Measurements from ENCODE around the gene CCT3. TPM values are rescaled to one million over a fixed set of nuclear protein-coding genes. Genes with fewer than 3 reads are reported as not detected.

The CCT3 gene
- total RNA-seq, 1 experiment from 2014 or later: 619 TPM

GRCh38 chr1:156319664-156320063 is 18.4 kb downstream of the CCT3 start (continued):
- TF ChIP-seq, protein P1, sequence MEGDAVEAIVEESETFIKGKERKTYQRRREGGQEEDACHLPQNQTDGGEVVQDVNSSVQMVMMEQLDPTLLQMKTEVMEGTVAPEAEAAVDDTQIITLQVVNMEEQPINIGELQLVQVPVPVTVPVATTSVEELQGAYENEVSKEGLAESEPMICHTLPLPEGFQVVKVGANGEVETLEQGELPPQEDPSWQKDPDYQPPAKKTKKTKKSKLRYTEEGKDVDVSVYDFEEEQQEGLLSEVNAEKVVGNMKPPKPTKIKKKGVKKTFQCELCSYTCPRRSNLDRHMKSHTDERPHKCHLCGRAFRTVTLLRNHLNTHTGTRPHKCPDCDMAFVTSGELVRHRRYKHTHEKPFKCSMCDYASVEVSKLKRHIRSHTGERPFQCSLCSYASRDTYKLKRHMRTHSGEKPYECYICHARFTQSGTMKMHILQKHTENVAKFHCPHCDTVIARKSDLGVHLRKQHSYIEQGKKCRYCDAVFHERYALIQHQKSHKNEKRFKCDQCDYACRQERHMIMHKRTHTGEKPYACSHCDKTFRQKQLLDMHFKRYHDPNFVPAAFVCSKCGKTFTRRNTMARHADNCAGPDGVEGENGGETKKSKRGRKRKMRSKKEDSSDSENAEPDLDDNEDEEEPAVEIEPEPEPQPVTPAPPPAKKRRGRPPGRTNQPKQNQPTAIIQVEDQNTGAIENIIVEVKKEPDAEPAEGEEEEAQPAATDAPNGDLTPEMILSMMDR (IDR thresholded peaks at IDR 0.05 in 2 of 3, conservative IDR thresholded peaks at IDR 0.05 in 1 of 3; ENCODE audit: borderline replicate concordance in 1 of 3, insufficient read depth in 1 of 3, low read depth in 2 of 3, low read length in 2 of 3): peak; percentile 42 to 63 (median 53); a peak in 5 of 6 replicates

GRCh38 chr1:156316909-156317308 is 21.2 kb downstream of the CCT3 start:
- Histone ChIP-seq H3K4me3 (replicated peaks in 1 of 2; ENCODE audit: low read depth in 1 of 2, low read length in 2 of 2) (no peak overlapping the region), H3K9ac (ENCODE audit: low read length) (no peak overlapping the region), H3K79me2 (ENCODE audit: insufficient read depth, low read length) (peaks cover 89% of the 10 kb centered on the region), H4K20me1 (ENCODE audit: insufficient read depth) (peaks cover 3% of the 10 kb centered on the region; the same call in 1 of the 2 replicates), H3K4me2 (ENCODE audit: low read length) (no peak overlapping the region), H3K36me3 (ENCODE audit: control insufficient read depth in 1 of 2, insufficient read depth in 2 of 2, low read length in 2 of 2) (peaks cover 80 to 91% of the 10 kb centered on the region in 2 experiments), H3K9me2 (ENCODE audit: insufficient read depth) (no peaks in the 10 kb centered on the region), H3K27ac (ENCODE audit: low read depth, low read length) (no peak overlapping the region), H3K27me3 (ENCODE audit: insufficient read depth, low read length) (no peaks in the 10 kb centered on the region), H3K9me3 (ENCODE audit: control insufficient read depth in 1 of 2, insufficient read depth in 1 of 2, low read depth in 1 of 2, low read length in 2 of 2) (no peaks in the 10 kb centered on the region), H2AFZ (ENCODE audit: low read depth, low read length, poor library complexity, severe bottlenecking) (no peak overlapping the region), H3K4me1 (ENCODE audit: control insufficient read depth in 1 of 2, insufficient read depth in 2 of 2, low read length in 2 of 2) (no peaks in the 10 kb centered on the region)
- intact Hi-C loops (cut with micrococcal nuclease): loop anchor here (5.0 kb wide), 1 partner anchor 175 kb away; no protein-coding TSS in a partner anchor
- ChIA-PET CTCF (no interaction called here), RAD21 (ENCODE audit: low non-redundant PET in 1 of 2, low total read pairs in 2 of 2, uncharacterized antibody in 2 of 2, unreplicated experiment in 2 of 2) (no interaction called here), POLR2A (no interaction called here)
- ATAC-seq: no peak
- BruUV-seq (replicated peaks): no TSS peak
- DNase-seq (ENCODE audit: low read depth, low spot score): no peak
- TF ChIP-seq REST (IDR thresholded peaks at IDR 0.05; ENCODE audit: low read depth): no peak
- TF ChIP-seq CBX3 (IDR thresholded peaks at IDR 0.05; ENCODE audit: low read depth): no peak
- TF ChIP-seq, protein P2, sequence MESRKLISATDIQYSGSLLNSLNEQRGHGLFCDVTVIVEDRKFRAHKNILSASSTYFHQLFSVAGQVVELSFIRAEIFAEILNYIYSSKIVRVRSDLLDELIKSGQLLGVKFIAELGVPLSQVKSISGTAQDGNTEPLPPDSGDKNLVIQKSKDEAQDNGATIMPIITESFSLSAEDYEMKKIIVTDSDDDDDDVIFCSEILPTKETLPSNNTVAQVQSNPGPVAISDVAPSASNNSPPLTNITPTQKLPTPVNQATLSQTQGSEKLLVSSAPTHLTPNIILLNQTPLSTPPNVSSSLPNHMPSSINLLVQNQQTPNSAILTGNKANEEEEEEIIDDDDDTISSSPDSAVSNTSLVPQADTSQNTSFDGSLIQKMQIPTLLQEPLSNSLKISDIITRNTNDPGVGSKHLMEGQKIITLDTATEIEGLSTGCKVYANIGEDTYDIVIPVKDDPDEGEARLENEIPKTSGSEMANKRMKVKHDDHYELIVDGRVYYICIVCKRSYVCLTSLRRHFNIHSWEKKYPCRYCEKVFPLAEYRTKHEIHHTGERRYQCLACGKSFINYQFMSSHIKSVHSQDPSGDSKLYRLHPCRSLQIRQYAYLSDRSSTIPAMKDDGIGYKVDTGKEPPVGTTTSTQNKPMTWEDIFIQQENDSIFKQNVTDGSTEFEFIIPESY (IDR thresholded peaks at IDR 0.05; ENCODE audit: extremely low read depth, insufficient replicate concordance, low read length): no peak
- TF ChIP-seq TCF7L2 (IDR thresholded peaks at IDR 0.05; ENCODE audit: borderline replicate concordance, extremely low read depth, insufficient read depth, insufficient read length): no peak
- no peak for TF ChIP-seq ATF3 (IDR thresholded peaks at IDR 0.05)
- TF ChIP-seq YY1 (IDR thresholded peaks at IDR 0.05; ENCODE audit: extremely low read depth, insufficient replicate concordance, low read depth, low read length): no peak
- no peak for TF ChIP-seq RAD21 (IDR thresholded peaks at IDR 0.05; ENCODE audit: low read depth)
- no peak for TF ChIP-seq SP1 (IDR thresholded peaks at IDR 0.05; ENCODE audit: low read depth)
- no peak for TF ChIP-seq POLR2A (IDR thresholded peaks at IDR 0.05; ENCODE audit: borderline replicate concordance, extremely low read depth, insufficient read depth, insufficient read length)
- TF ChIP-seq MAX (IDR thresholded peaks at IDR 0.05): no peak
- TF ChIP-seq FOSL1 (IDR thresholded peaks at IDR 0.05; ENCODE audit: low read depth): no peak
- TF ChIP-seq, protein P1 (IDR thresholded peaks at IDR 0.05 in 2 of 3, conservative IDR thresholded peaks at IDR 0.05 in 1 of 3; ENCODE audit: borderline replicate concordance in 1 of 3, insufficient read depth in 1 of 3, low read depth in 2 of 3, low read length in 2 of 3): no peak
- TF ChIP-seq EGR1 (IDR thresholded peaks at IDR 0.05; ENCODE audit: low read depth): no peak
- no peak for TF ChIP-seq CEBPB (IDR thresholded peaks at IDR 0.05; ENCODE audit: low read depth)

Measured in HCT116 (cell line).